ENCODE measurements around the gene ZNF778. TPM values are rescaled to one million over a fixed set of nuclear protein-coding genes. Genes with fewer than 3 reads are reported as not detected.
A peak's percentile ranks its signal among the peaks of the same experiment; 100 is the strongest.
"Not testable (repeated sequence)": the region's sequence is repeated elsewhere in the genome, so short reads cannot be mapped to it uniquely, and the experiment has no call there.

The ZNF778 gene
- total and polyA plus RNA-seq, 3 experiments from 2014 or later: 4.1 to 13.5 (median 11.4) TPM

DNA sequence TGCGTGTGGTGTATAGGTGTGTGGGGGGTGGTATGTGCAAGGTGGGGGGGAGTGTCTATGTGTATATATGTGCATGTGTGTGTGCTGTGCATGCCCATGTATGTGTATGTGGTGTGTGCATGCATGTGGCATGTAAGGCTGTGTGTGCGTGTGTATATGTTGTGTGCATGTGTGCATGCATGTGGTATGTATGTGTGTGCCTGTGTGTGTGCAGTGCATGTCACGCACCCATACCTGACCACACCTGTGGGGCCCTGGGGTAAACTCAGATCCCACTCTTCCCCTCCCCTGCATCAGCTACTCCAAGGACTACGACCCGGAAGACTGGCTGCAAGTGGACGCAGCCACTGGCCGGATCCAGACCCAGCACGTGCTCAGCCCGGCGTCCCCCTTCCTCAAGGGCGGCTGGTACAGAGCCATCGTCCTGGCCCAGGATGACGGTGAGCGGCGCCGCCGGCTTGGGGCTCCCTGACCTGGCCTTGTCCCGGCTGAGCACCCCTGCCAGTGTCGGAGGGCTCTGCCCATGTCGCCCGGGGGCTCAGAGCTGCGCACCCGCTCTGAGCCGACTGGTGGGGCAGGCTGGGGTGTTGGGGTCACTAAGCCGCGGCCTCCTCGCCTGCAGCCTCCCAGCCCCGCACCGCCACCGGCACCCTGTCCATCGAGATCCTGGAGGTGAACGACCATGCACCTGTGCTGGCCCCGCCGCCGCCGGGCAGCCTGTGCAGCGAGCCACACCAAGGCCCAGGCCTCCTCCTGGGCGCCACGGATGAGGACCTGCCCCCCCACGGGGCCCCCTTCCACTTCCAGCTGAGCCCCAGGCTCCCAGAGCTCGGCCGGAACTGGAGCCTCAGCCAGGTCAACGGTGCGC lies 26.2 kb upstream of the ZNF778 start:
- ChIA-PET POLR2A (no interaction called here), CTCF (no interaction called here)
- peak in 1 of 5 donors; percentile 49 for DNase-seq
- Histone ChIP-seq H3K9me3 (ENCODE audit: low read length) (no peaks in the 10 kb centered on the region), H3K27me3 (ENCODE audit: insufficient read depth, low read length, poor library complexity, severe bottlenecking) (no peaks in the 10 kb centered on the region), H3K27ac (ENCODE audit: low read depth, low read length) (no peak overlapping the region), H3K4me3 (ENCODE audit: low read length) (no peak overlapping the region), H3K36me3 (ENCODE audit: insufficient read depth, low read length) (no peaks in the 10 kb centered on the region), H3K4me1 (ENCODE audit: insufficient read depth, low read length) (no peaks in the 10 kb centered on the region)
- H3K9me3 Mint-ChIP-seq: peaks cover 0 to 6% (median 0%) of the 10 kb centered on the region in 5 donors
- peak overlapping the region in 6 of 7 donors; percentile 34 to 59 (median 50) for H3K4me3 Mint-ChIP-seq
- H3K27me3 Mint-ChIP-seq: peaks cover 0 to 3% of the 10 kb centered on the region in 2 donors
- peaks cover 0 to 5% (median 0%) of the 10 kb centered on the region in 3 donors for H3K4me1 Mint-ChIP-seq
- no peaks in the 10 kb centered on the region for H3K36me3 Mint-ChIP-seq
- H3K27ac Mint-ChIP-seq: peak overlapping the region in 2 of 8 donors; percentile 29 to 42

DNA sequence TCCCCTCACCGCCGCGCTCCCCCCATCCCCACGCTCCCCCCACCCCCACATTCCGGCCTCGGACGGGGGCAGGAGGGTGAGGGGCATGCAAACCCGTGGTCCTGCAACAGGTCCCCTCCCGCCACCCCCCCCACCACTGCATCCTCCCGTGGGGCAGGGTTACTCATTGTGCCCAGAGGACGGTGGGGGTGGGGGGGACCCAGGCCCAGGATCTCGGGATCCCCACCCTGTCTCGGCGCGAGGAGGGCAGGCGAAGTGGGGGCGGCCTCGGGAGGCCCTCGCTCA lies 25.7 kb upstream of the ZNF778 start:
- Mint-ChIP-seq H3K4me1 (peaks cover 0 to 5% (median 0%) of the 10 kb centered on the region in 3 donors), H3K27ac (no peak overlapping the region), H3K36me3 (no peaks in the 10 kb centered on the region), H3K9me3 (peaks cover 0 to 6% (median 0%) of the 10 kb centered on the region in 5 donors), H3K27me3 (peaks cover 0 to 3% of the 10 kb centered on the region in 2 donors), H3K4me3 (no peak overlapping the region)
- POLR2A ChIA-PET: no interaction called here
- CTCF ChIA-PET: no interaction called here
- H3K36me3 ChIP-seq (ENCODE audit: insufficient read depth, low read length): no peaks in the 10 kb centered on the region
- no peaks in the 10 kb centered on the region for H3K4me1 ChIP-seq (ENCODE audit: insufficient read depth, low read length)
- DNase-seq: no peak
- no peak overlapping the region for H3K4me3 ChIP-seq (ENCODE audit: low read length)
- no peaks in the 10 kb centered on the region for H3K9me3 ChIP-seq (ENCODE audit: low read length)
- H3K27me3 ChIP-seq (ENCODE audit: insufficient read depth, low read length, poor library complexity, severe bottlenecking): no peaks in the 10 kb centered on the region
- no peak overlapping the region for H3K27ac ChIP-seq (ENCODE audit: low read depth, low read length)

DNA sequence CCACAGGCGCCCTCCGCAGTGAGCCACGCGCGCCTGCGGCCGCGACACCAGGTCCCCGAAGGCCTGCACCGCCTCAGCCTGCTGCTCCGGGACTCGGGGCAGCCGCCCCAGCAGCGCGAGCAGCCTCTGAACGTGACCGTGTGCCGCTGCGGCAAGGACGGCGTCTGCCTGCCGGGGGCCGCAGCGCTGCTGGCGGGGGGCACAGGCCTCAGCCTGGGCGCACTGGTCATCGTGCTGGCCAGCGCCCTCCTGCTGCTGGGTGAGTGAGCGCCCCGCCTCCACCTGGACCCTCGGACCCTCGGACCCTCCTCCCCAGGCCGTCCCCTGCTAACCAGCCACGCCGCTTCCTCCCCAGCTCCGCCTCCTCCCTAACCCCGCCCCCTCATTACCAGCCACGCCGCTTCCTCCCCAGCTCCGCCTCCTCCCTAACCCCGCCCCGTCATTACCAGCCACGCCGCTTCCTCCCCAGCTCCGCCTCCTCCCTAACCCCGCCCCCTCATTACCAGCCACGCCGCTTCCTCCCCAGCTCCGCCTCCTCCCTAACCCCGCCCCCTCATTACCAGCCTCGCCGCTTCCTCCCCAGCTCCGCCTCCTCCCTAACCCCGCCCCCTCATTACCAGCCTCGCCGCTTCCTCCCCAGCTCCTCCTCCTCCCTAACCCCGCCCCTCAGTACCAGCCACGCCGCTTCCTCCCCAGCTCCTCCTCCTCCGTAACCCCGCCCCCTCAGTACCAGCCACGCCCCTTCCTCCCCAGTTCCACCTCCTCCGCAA lies 25.1 kb upstream of the ZNF778 start:
- H3K36me3 Mint-ChIP-seq; H3K4me1 ChIP-seq (ENCODE audit: insufficient read depth, low read length); H3K36me3 ChIP-seq (ENCODE audit: insufficient read depth, low read length); H3K27me3 Mint-ChIP-seq; H3K9me3 ChIP-seq (ENCODE audit: low read length); H3K9me3 Mint-ChIP-seq; H3K4me1 Mint-ChIP-seq; CTCF ChIA-PET; H3K27me3 ChIP-seq (ENCODE audit: insufficient read depth, low read length, poor library complexity, severe bottlenecking); H3K27ac Mint-ChIP-seq; H3K27ac ChIP-seq (ENCODE audit: low read depth, low read length): not testable (repeated sequence)
- peak overlapping the region in 1 of 7 donors; percentile 54 for H3K4me3 Mint-ChIP-seq
- H3K4me3 ChIP-seq (ENCODE audit: low read length): peak overlapping the region; percentile 22
- peak; percentile 70 to 77 (median 73) for DNase-seq
- POLR2A ChIA-PET: interaction anchor here (0.6 kb wide), 1 partner anchor 48 kb away, joined by 3 read pairs; no protein-coding TSS in a partner anchor

DNA sequence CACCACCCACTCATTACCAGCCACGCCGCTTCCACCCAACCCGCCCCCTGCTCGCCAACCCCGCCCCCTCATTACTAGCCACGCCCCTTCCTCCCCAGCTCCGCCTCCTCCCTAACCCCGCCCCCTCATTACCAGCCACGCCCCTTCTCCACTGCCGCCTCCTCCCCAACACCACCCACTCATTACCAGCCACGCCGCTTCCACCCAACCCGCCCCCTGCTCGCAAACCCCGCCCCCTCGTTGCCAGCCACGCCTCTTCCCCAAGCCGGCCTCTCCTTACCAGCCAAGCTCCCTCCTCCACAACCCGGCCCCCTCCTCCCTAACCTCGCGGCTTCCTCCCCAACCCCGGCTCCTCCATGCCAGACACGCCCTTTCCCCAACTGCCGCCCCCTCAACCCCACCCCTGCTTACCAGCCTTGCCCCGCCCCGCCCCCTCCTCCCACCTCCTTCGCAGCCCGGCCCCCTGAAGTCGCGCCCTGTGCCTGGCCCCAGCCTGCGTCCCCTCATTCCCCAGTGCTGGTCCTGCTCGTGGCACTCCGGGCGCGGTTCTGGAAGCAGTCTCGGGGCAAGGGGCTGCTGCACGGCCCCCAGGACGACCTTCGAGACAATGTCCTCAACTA lies 24.4 kb upstream of the ZNF778 start:
- no peak overlapping the region for H3K27ac ChIP-seq (ENCODE audit: low read depth, low read length)
- no peaks in the 10 kb centered on the region for H3K4me1 ChIP-seq (ENCODE audit: insufficient read depth, low read length)
- no peak overlapping the region for H3K4me3 ChIP-seq (ENCODE audit: low read length)
- ChIA-PET POLR2A (interaction anchor here (0.6 kb wide), 1 partner anchor 47 kb away, joined by 3 read pairs; no protein-coding TSS in a partner anchor), CTCF (no interaction called here)
- H3K9me3 ChIP-seq (ENCODE audit: low read length): no peaks in the 10 kb centered on the region
- Mint-ChIP-seq H3K27ac (no peak overlapping the region), H3K27me3 (peaks cover 2 to 6% of the 10 kb centered on the region in 2 donors), H3K4me1 (peaks cover 0 to 5% (median 0%) of the 10 kb centered on the region in 3 donors), H3K36me3 (no peaks in the 10 kb centered on the region), H3K4me3 (peak overlapping the region in 1 of 7 donors; percentile 68), H3K9me3 (no peaks in the 10 kb centered on the region)
- no peaks in the 10 kb centered on the region for H3K27me3 ChIP-seq (ENCODE audit: insufficient read depth, low read length, poor library complexity, severe bottlenecking)
- DNase-seq: peak in 1 of 5 donors; percentile 65
- no peaks in the 10 kb centered on the region for H3K36me3 ChIP-seq (ENCODE audit: insufficient read depth, low read length)

DNA sequence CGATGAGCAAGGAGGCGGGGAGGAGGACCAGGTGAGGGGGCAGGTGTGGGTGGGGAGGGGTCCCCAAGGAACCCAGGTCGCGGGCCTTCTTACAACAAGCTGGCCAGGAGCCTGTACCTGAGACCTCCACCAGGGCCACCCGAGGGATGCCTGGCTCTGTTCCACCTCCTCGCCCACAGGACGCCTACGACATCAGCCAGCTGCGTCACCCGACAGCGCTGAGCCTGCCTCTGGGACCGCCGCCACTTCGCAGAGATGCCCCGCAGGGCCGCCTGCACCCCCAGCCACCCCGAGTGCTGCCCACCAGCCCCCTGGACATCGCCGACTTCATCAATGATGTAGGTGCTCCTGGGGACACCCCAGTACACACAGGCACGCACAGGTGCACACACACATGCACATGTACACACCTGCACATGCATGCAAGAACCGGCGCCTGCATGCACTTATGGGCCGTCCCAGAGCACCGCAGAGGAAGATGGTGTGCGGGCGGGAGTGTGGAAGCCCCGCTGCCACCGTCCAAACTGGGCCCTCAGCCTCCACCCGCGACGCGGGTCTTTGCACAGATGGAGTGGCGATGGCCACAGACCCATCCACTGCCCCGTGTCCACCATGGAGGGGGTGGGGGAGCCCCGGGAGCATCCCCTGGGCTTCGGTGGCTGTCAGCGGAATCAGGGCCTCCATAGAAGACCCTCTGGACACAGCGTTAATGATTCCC lies 23.8 kb upstream of the ZNF778 start:
- Mint-ChIP-seq H3K27ac (no peak overlapping the region), H3K27me3 (peaks cover 2 to 8% of the 10 kb centered on the region in 2 donors), H3K4me3 (peak overlapping the region in 1 of 7 donors; percentile 68), H3K36me3 (no peaks in the 10 kb centered on the region), H3K9me3 (no peaks in the 10 kb centered on the region), H3K4me1 (peaks cover 0 to 5% (median 0%) of the 10 kb centered on the region in 3 donors)
- H3K27ac ChIP-seq (ENCODE audit: low read depth, low read length): no peak overlapping the region
- ChIA-PET POLR2A (no interaction called here), CTCF (no interaction called here)
- H3K4me3 ChIP-seq (ENCODE audit: low read length): no peak overlapping the region
- no peaks in the 10 kb centered on the region for H3K9me3 ChIP-seq (ENCODE audit: low read length)
- H3K36me3 ChIP-seq (ENCODE audit: insufficient read depth, low read length): no peaks in the 10 kb centered on the region
- no peaks in the 10 kb centered on the region for H3K4me1 ChIP-seq (ENCODE audit: insufficient read depth, low read length)
- no peaks in the 10 kb centered on the region for H3K27me3 ChIP-seq (ENCODE audit: insufficient read depth, low read length, poor library complexity, severe bottlenecking)
- peak in 1 of 5 donors; percentile 50 for DNase-seq

DNA sequence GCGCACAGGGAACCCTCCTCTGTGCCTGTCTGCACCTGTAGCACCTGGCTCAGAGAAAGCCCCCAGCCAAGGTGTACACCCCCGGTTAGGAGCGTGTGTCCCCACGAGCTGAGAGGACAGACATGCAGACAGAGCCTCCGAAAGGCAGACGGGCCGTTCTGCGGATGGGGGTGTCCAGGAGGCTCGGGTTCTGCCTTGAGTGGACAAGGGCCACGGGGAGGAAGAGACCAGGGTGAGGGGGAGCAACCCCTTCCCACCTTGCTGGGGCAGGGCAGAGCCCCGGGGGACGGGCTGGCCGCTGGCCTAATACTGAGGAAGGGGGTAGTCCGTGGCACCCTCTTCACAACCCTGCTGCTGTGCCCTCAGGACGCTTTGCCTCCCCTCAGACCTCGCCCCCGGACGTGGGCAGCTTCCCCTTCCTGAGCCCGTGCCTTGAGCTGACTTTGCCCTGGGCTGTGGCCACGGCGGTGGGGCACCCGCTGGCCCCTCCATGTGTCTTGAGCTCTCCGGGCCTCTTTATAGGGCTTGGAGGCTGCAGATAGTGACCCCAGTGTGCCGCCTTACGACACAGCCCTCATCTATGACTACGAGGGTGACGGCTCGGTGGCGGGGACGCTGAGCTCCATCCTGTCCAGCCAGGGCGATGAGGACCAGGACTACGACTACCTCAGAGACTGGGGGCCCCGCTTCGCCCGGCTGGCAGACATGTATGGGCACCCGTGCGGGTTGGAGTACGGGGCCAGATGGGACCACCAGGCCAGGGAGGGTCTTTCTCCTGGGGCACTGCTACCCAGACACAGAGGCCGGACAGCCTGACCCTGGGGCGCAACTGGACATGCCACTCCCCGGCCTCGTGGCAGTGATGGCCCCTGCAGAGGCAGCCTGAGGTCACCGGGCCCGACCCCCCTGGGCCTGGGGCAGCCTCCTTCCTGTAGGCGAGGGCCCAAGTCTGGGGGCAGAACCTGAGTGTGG lies 22.9 kb upstream of the ZNF778 start:
- Histone ChIP-seq H3K27me3 (ENCODE audit: insufficient read depth, low read length, poor library complexity, severe bottlenecking) (peaks cover under 1% of the 10 kb centered on the region), H3K36me3 (ENCODE audit: insufficient read depth, low read length) (no peaks in the 10 kb centered on the region), H3K9me3 (ENCODE audit: low read length) (no peaks in the 10 kb centered on the region), H3K4me1 (ENCODE audit: insufficient read depth, low read length) (no peaks in the 10 kb centered on the region), H3K27ac (ENCODE audit: low read depth, low read length) (no peak overlapping the region), H3K4me3 (ENCODE audit: low read length) (no peak overlapping the region)
- H3K27me3 Mint-ChIP-seq: peaks cover 2 to 11% of the 10 kb centered on the region in 2 donors
- no peak overlapping the region for H3K4me3 Mint-ChIP-seq
- H3K4me1 Mint-ChIP-seq: peaks cover 0 to 5% (median 0%) of the 10 kb centered on the region in 3 donors
- ChIA-PET CTCF (no interaction called here), POLR2A (no interaction called here)
- H3K9me3 Mint-ChIP-seq: no peaks in the 10 kb centered on the region
- no peaks in the 10 kb centered on the region for H3K36me3 Mint-ChIP-seq
- DNase-seq: peak in 1 of 5 donors; percentile 43
- H3K27ac Mint-ChIP-seq: no peak overlapping the region

DNA sequence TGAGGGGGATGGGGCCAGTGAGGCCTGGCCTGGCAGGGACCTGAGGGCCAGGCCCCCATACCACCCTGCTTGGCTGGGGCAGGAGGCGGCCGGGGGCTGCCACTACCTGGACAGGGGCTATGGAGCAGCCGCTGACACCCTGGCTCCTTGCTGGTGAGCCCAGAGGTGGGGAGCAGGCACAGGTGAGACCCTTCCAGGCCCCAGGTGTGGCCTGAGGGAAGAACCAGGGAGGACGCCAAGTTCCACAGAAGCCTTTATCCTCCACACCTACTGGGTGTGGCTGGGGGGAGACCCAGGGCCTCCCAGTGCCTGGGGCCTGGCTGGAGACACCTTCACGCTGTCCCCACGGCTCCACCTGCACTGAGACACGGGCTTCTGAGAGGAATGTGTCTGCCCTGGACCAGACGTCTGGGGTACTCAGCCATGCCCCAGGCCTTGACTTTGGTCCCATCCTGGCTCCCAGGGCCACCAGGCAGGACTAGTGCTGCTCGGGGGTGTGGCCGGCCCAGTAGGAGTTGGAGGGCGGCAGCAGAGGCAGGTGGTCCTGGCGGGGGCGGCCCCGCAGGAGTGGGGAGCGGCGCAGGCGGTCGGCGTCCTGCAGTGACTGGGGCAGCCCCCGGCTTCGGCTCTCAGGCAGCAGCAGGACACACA lies 21.9 kb upstream of the ZNF778 start:
- POLR2A ChIA-PET: no interaction called here
- Mint-ChIP-seq H3K27me3 (peaks cover 9 to 20% of the 10 kb centered on the region in 2 donors), H3K9me3 (no peaks in the 10 kb centered on the region), H3K36me3 (no peaks in the 10 kb centered on the region), H3K4me1 (peaks cover 0 to 6% (median 6%) of the 10 kb centered on the region in 3 donors), H3K4me3 (no peak overlapping the region), H3K27ac (no peak overlapping the region)
- CTCF ChIA-PET: no interaction called here
- Histone ChIP-seq H3K4me3 (ENCODE audit: low read length) (no peak overlapping the region), H3K27me3 (ENCODE audit: insufficient read depth, low read length, poor library complexity, severe bottlenecking) (peaks cover 10% of the 10 kb centered on the region), H3K9me3 (ENCODE audit: low read length) (no peaks in the 10 kb centered on the region), H3K27ac (ENCODE audit: low read depth, low read length) (no peak overlapping the region), H3K4me1 (ENCODE audit: insufficient read depth, low read length) (peaks cover 6% of the 10 kb centered on the region), H3K36me3 (ENCODE audit: insufficient read depth, low read length) (no peaks in the 10 kb centered on the region)
- peak in 1 of 5 donors; percentile 46 for DNase-seq
